ENCODE measurements around the gene ALPL.

The ALPL gene

DNA sequence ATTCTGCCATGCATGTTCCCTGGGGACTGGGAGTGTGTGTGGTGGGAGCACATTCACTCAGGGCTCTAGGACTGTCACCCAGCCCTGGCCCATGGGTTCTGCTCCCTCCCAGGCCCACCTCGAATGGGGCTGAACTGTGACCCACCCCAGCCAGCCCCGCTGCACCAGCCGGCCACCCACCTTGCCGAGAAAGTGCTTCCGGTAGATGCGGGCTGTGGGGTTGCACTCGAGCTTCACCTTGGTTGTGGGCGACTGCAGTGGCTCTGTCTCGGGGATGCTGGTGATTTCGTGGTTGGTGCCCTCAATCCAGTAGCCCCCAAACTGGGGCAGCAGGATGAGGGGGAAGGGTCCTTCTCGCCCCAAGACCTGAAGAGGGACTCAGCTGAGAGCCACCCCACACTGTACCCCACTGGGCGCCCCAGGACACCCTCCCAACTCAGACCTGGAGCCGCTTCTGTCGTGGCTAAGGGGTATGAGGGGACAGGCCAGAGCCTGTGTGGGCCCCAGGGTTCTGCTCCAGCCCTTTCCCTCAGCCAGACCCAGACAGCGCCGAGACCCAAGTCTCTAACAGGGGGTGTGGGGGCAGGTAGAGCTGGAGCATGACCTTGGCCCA, 108.0 kb downstream of the ALPL start:
- no peak overlapping the region for H3K9ac ChIP-seq (ENCODE audit: low read length)
- H2AFZ ChIP-seq (ENCODE audit: low read depth, low read length): no peak overlapping the region
- no peak for TF ChIP-seq EZH2phosphoT487 (IDR thresholded peaks at IDR 0.05; ENCODE audit: low read depth)
- no peak for TF ChIP-seq CTCF (IDR thresholded peaks at IDR 0.05; ENCODE audit: low read depth, low read length)
- H3K4me2 ChIP-seq (ENCODE audit: low read length): no peak overlapping the region
- no peaks in the 10 kb centered on the region for H4K20me1 ChIP-seq (ENCODE audit: insufficient read depth, low read length)
- no peaks in the 10 kb centered on the region for H3K9me3 ChIP-seq (ENCODE audit: insufficient read depth, low read length)
- no peaks in the 10 kb centered on the region for H3K79me2 ChIP-seq (ENCODE audit: low read length)
- H3K4me1 ChIP-seq (ENCODE audit: low read length): peaks cover 25% of the 10 kb centered on the region
- H3K27ac ChIP-seq (ENCODE audit: low read length): no peak overlapping the region
- H3K27me3 ChIP-seq (ENCODE audit: low read depth, low read length): no peaks in the 10 kb centered on the region
- no peaks in the 10 kb centered on the region for H3K36me3 ChIP-seq (replicated peaks; ENCODE audit: low read depth, low read length)
- H3K4me3 ChIP-seq (ENCODE audit: low read length): no peak overlapping the region

DNA sequence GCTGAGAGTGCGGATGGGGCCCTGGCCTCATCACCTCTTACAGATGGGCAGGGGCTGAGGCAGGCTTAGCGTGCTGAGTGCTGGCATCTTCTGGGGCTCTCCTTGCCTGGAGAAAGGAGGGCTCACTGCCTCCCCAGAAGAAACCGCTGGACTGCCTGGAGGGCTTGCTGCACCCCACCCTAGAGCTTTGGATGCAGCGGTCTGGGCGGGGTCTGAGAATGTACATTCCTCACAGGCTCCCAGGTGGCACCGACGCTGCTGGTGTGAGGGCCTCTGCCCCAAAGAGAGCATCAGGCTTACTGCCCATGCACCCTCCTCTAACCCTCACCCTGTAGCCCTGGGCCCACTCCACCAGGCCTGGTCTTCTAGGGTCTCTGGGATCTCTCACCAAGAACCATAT, 108.8 kb downstream of the ALPL start:
- H3K27ac ChIP-seq (ENCODE audit: low read length): no peak overlapping the region
- no peaks in the 10 kb centered on the region for H4K20me1 ChIP-seq (ENCODE audit: insufficient read depth, low read length)
- no peak overlapping the region for H3K9ac ChIP-seq (ENCODE audit: low read length)
- H3K36me3 ChIP-seq (replicated peaks; ENCODE audit: low read depth, low read length): no peaks in the 10 kb centered on the region
- H2AFZ ChIP-seq (ENCODE audit: low read depth, low read length): no peak overlapping the region
- peaks cover 25% of the 10 kb centered on the region for H3K4me1 ChIP-seq (ENCODE audit: low read length)
- H3K27me3 ChIP-seq (ENCODE audit: low read depth, low read length): no peaks in the 10 kb centered on the region
- no peaks in the 10 kb centered on the region for H3K9me3 ChIP-seq (ENCODE audit: insufficient read depth, low read length)
- H3K4me3 ChIP-seq (ENCODE audit: low read length): no peak overlapping the region
- no peaks in the 10 kb centered on the region for H3K79me2 ChIP-seq (ENCODE audit: low read length)
- no peak overlapping the region for H3K4me2 ChIP-seq (ENCODE audit: low read length)
- TF ChIP-seq EZH2phosphoT487 (IDR thresholded peaks at IDR 0.05; ENCODE audit: low read depth) (no peak), CTCF (IDR thresholded peaks at IDR 0.05; ENCODE audit: low read depth, low read length) (no peak)

DNA sequence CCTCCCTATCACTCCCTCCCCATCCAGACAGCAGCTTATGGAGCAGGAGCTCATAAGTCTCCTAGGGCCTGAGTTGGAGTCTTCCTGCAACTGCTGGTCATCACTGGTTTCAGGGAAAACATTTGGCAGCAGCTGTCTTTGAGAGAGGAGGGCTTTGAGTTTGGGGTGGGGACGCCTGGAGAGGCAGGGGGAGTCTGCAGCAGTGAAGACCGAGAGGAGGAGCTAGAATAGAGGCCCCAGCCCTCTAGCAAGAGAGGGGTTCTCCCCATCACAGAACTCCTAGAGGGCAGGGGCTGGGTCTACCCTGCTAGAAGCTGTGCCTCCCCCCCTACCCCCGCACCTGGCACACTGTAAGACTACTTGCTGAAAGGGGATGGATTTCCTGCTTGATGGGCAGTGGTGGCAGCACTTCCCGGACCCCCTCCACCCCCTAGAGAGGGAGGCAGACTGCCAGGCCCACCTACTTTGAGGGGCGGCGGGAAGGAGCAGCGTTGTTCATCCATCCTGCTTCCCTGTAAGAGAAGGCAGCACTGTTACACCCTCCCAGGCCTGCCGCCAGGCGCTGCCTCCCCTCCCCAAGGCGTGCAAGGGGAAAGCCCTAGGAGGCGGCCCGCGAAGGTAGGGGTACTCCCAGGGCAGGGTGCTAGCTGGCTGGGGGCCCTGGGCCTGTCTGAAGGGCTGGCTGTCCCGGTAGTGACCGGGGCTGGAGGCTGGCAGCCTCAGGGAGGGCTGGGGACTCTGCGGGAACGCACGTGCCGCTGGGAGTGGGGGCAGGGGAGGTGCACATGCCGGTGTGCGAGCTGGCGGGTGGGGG, 109.5 kb downstream of the ALPL start:
- no peak overlapping the region for H3K4me3 ChIP-seq (ENCODE audit: low read length)

More for the DNA sequence above, 109.5 kb downstream of the ALPL start:
- Histone ChIP-seq H3K27me3 (ENCODE audit: low read depth, low read length) (no peaks in the 10 kb centered on the region), H3K27ac (ENCODE audit: low read length) (no peak overlapping the region), H3K36me3 (replicated peaks; ENCODE audit: low read depth, low read length) (no peaks in the 10 kb centered on the region), H3K4me2 (ENCODE audit: low read length) (no peak overlapping the region), H3K79me2 (ENCODE audit: low read length) (no peaks in the 10 kb centered on the region), H3K4me1 (ENCODE audit: low read length) (peaks cover 25% of the 10 kb centered on the region), H2AFZ (ENCODE audit: low read depth, low read length) (no peak overlapping the region), H4K20me1 (ENCODE audit: insufficient read depth, low read length) (no peaks in the 10 kb centered on the region), H3K9me3 (ENCODE audit: insufficient read depth, low read length) (no peaks in the 10 kb centered on the region), H3K9ac (ENCODE audit: low read length) (no peak overlapping the region)
- TF ChIP-seq CTCF (IDR thresholded peaks at IDR 0.05; ENCODE audit: low read depth, low read length) (no peak), EZH2phosphoT487 (IDR thresholded peaks at IDR 0.05; ENCODE audit: low read depth) (no peak)

Measured in OCI-LY3 (cell line).